Measurements from ENCODE around the gene AFM. TPM values are rescaled to one million over a fixed set of nuclear protein-coding genes. Genes with fewer than 3 reads are reported as not detected.
"Not testable (repeated sequence)": the region's sequence is repeated elsewhere in the genome, so short reads cannot be mapped to it uniquely, and the experiment has no call there.

Gene AFM
- total RNA-seq, 6 experiments from 2014 or later, result 129 to 320 (median 169) TPM

DNA sequence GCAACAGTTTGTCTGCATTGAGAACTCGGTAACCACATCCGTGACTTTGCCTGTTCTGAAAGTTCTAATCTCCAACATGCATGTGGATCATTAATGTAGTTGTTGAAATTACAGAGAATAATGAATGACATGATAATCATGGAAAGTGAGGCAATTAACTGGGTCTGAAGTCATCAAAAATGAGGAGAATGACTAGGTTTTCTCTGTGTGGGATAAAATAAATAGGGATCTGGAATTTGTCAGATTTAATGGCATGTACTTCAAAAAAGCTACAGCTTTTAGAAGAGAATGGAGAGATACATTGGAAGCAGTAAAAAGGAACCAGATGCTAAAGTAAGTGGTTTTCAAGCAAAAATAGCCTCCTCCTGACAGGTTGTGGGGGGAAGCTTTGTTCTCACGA lies 59.3 kb downstream of the AFM start:
- peaks cover 0 to 6% (median 0%) of the 10 kb centered on the region in 4 donors for H3K9me3 ChIP-seq
- ATAC-seq (no peak), DNase-seq (no peak)
- no peak overlapping the region for H3K27ac ChIP-seq
- no peaks in the 10 kb centered on the region for H3K4me1 ChIP-seq
- H3K4me3 ChIP-seq, result no peak overlapping the region
- intact Hi-C loops (cut with DNase I), result no loop called here
- H3K27me3 ChIP-seq, result no peaks in the 10 kb centered on the region
- H3K36me3 ChIP-seq, result peaks cover 0 to 23% (median 13%) of the 10 kb centered on the region in 4 donors
- TF ChIP-seq POLR2A (IDR thresholded peaks at IDR 0.05), result no peak
- TF ChIP-seq, protein P1, sequence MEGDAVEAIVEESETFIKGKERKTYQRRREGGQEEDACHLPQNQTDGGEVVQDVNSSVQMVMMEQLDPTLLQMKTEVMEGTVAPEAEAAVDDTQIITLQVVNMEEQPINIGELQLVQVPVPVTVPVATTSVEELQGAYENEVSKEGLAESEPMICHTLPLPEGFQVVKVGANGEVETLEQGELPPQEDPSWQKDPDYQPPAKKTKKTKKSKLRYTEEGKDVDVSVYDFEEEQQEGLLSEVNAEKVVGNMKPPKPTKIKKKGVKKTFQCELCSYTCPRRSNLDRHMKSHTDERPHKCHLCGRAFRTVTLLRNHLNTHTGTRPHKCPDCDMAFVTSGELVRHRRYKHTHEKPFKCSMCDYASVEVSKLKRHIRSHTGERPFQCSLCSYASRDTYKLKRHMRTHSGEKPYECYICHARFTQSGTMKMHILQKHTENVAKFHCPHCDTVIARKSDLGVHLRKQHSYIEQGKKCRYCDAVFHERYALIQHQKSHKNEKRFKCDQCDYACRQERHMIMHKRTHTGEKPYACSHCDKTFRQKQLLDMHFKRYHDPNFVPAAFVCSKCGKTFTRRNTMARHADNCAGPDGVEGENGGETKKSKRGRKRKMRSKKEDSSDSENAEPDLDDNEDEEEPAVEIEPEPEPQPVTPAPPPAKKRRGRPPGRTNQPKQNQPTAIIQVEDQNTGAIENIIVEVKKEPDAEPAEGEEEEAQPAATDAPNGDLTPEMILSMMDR (IDR thresholded peaks at IDR 0.05), result no peak
- WGBS (ENCODE audit: insufficient coverage, low coverage, low lambda C conversion rate, missing lambda C conversion rate), result 53% methylated on average over 2 of the region's 3 CpGs

DNA sequence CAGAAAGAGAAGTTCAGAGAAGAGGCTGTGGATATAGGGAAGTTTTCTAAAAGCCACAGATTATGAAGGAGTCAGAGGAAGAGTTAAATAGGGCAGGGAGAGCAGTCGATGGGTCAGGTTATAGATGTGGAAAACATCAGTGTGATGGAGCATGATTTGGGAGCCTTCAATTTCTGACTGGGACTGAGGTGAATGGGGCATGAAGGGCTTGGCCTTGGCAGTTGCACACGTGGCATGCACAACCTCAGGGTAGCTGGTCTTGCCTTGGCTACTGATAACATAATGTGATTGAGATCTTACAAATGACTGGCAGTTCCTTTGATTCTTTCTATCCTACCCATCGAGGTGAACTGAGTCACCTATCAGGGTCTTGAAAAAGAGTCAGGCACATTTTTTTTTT lies 59.7 kb downstream of the AFM start:
- TF ChIP-seq POLR2A (IDR thresholded peaks at IDR 0.05), result no peak
- TF ChIP-seq, protein P1 (IDR thresholded peaks at IDR 0.05), result no peak
- peak; percentile 36 to 70 (median 48) for ATAC-seq
- intact Hi-C loops (cut with DNase I), result no loop called here
- Histone ChIP-seq H3K9me3 (peaks cover 0 to 6% (median 0%) of the 10 kb centered on the region in 4 donors), H3K4me3 (no peak overlapping the region), H3K36me3 (peaks cover 0 to 18% (median 11%) of the 10 kb centered on the region in 4 donors), H3K27ac (no peak overlapping the region), H3K27me3 (no peaks in the 10 kb centered on the region), H3K4me1 (no peaks in the 10 kb centered on the region)
- no peak for DNase-seq
- WGBS (ENCODE audit: insufficient coverage, low coverage, low lambda C conversion rate, missing lambda C conversion rate), result 29% methylated on average over 3 of the region's 3 CpGs

DNA sequence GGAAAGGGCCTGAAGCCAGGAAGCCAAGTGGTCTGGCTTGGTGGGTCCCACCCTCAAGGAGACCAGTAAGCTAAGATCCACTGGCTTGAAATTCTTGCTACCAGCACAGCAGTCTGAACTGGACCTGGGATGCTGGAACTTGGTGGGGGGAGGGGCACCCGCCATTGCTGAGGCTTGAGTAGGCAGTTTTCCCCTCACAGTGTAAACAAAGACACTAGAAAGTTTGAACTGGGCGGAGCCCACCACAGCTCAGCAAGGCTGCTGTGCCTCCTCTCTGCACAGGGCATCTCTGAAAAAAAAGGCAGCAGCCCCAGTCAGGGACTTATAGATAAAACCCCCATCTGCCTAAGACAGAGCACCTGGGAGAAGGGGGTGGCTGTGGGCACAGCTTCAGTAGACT lies 63.1 kb downstream of the AFM start:
- H3K4me3 ChIP-seq, result no peak overlapping the region
- no peak for TF ChIP-seq POLR2A (IDR thresholded peaks at IDR 0.05)
- H3K27ac ChIP-seq, result no peak overlapping the region
- H3K36me3 ChIP-seq, result no peaks in the 10 kb centered on the region
- no CpG with 5 or more reads among the region's 2 CpGs for WGBS (ENCODE audit: insufficient coverage, low coverage, low lambda C conversion rate, missing lambda C conversion rate)
- H3K4me1 ChIP-seq, result no peaks in the 10 kb centered on the region
- intact Hi-C loops (cut with DNase I), result no loop called here
- H3K9me3 ChIP-seq, result peaks cover 0 to 6% (median 0%) of the 10 kb centered on the region in 4 donors
- DNase-seq (no peak), ATAC-seq (peak in 2 of 4 donors; percentile 10 to 30)
- no peaks in the 10 kb centered on the region for H3K27me3 ChIP-seq

DNA sequence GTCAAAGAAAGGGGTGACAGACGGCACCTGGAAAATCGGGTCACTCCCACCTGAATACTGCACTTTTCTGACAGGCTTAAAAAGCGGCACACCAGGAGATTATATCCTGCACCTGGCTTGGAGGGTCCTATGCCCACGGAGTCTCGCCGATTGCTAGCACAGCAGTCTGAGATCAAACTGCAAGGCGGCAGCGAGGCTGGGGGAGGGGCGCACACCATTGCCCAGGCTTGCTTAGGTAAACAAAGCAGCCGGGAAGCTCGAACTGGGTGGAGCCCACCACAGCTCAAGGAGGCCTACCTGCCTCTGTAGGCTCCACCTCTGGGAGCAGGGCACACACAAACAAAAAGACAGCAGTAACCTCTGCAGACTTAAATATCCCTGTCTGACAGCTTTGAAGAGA lies 69.3 kb downstream of the AFM start:
- DNase-seq; ATAC-seq; H3K4me3 ChIP-seq; H3K27me3 ChIP-seq; H3K9me3 ChIP-seq; H3K27ac ChIP-seq; H3K36me3 ChIP-seq; H3K4me1 ChIP-seq; intact Hi-C loops (cut with DNase I): not testable (repeated sequence)
- WGBS (ENCODE audit: insufficient coverage, low coverage, low lambda C conversion rate, missing lambda C conversion rate), result 65% methylated on average over 4 of the region's 11 CpGs
- TF ChIP-seq POLR2A (IDR thresholded peaks at IDR 0.05), result peak; percentile 14

Small RNAs within 50 kb of the gene (small RNA-seq; reads per million reads assigned to genes)
- 0 reads per million in 2 experiments for gene AC074250.1

Other genes with a start within 250 kb of the AFM start
- gene ANKRD17, start 222.9 kb upstream of the AFM start, total RNA-seq, result 10 to 100 TPM; 25.1 to 34.0 (median 28.1) TPM
- over 10,000 TPM; 46,361 to 117,834 (median 75,397) TPM for gene ALB, start 77.5 kb upstream of the AFM start, total RNA-seq
- 1 to 10 TPM in 4 of 6 experiments, under 1 TPM in 1, not detected in 1; 0.78 to 3.8 (median 3.4) TPM for gene AFP, start 45.5 kb upstream of the AFM start, total RNA-seq
- 1 to 10 TPM in 3 of 6 experiments, under 1 TPM in 3; 0.22 to 2.2 (median 0.91) TPM for gene RASSF6, start 138.7 kb downstream of the AFM start, total RNA-seq